ENCODE results near the gene HES2. TPM values are rescaled to one million over a fixed set of nuclear protein-coding genes. Genes with fewer than 3 reads are reported as not detected.

HES2 gene
- total and polyA plus RNA-seq, 9 of the 15 experiments (the other 6 are each of a cell fraction or from before 2014, with no cell fraction given) = 0.05 to 0.18 (median 0.07) TPM; not detected in 4

DNA sequence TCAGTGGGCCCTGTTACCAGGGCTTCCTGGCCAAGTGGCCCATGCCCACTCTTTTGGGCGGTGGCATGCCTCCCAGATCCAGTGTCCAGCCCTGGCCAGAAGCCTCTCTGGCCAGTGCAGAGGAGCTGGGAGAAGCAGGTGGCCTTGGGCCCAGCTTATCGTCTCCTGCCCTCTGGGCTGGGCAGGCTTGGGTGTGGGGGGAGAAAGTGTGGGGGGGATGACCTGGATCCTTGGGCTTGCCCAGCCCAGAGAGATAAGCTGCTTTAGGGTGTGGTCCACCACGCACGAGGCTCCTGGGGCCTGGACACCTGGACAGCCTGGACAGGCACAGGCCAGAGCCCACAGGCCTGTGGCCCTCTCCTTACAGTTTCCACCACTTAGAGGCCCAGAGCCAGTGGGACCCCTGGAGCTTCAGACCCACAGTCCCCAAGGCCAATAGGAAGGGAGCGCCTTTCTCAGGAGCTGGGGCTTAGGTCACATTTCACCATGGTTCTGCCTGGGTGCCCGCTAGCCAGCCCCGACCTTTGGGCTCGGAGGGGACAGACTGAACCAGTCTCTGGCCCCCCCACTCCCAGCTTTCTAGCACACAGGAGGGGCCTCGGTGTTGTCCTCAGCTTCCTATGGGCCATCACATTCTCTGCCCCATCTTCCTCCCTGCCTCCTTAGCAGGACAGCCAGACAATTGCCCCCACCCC, 6.7 kb upstream of the HES2 start (continued):
- TF ChIP-seq ZKSCAN8 (CRISPR knock-in tag; IDR thresholded peaks at IDR 0.05) (no peak), YY1 (IDR thresholded peaks at IDR 0.05; ENCODE audit: borderline replicate concordance in 1 of 3, control insufficient read depth in 1 of 3, extremely low read depth in 1 of 3, insufficient read depth in 3 of 3, insufficient read length in 1 of 3, insufficient replicate concordance in 2 of 3, low read depth in 1 of 3, low read length in 2 of 3) (no peak), HNRNPUL1 (IDR thresholded peaks at IDR 0.05; ENCODE audit: low read length) (no peak), BDP1 (IDR thresholded peaks at IDR 0.05; ENCODE audit: insufficient read depth, insufficient read length) (no peak), CBFA2T2 (conservative IDR thresholded peaks at IDR 0.05) (peak; percentile 92), BACH1 (tag; IDR thresholded peaks at IDR 0.05) (no peak), TRIM24 (IDR thresholded peaks at IDR 0.05) (peak; percentile 72 to 84; a peak in 3 of 4 replicates), ELF1 (tag; IDR thresholded peaks at IDR 0.05) (no peak), ZBTB9 (CRISPR knock-in tag; IDR thresholded peaks at IDR 0.05) (no peak), TFAM (CRISPR knock-in tag; conservative IDR thresholded peaks at IDR 0.05) (no peak), CBX3 (IDR thresholded peaks at IDR 0.05; ENCODE audit: borderline replicate concordance in 1 of 2, low read length in 2 of 2) (no peak), JUNB (CRISPR knock-in tag; conservative IDR thresholded peaks at IDR 0.05) (no peak), TCF7L2 (IDR thresholded peaks at IDR 0.05; ENCODE audit: low read depth, low read length) (no peak), CC2D1A (IDR thresholded peaks at IDR 0.05) (0 out of 2 replicates have a peak, but pooled peaks have one; percentile 16), TCF3 (CRISPR knock-in tag; IDR thresholded peaks at IDR 0.05) (peak; percentile 88), ZNF445 (CRISPR knock-in tag; IDR thresholded peaks at IDR 0.05; ENCODE audit: low read depth) (no peak), EP300 (IDR thresholded peaks at IDR 0.05; ENCODE audit: low read length) (peak; percentile 34; the same call in 1 of the 2 replicates), MAZ (CRISPR knock-in tag; conservative IDR thresholded peaks at IDR 0.05 in 1 of 2, IDR thresholded peaks at IDR 0.05 in 1 of 2) (0 out of 4 replicates have a peak, but pooled peaks of 1 of the 2 experiments have one; percentile 20), ZNF274 (IDR thresholded peaks at IDR 0.05; ENCODE audit: borderline replicate concordance, low read depth, low read length) (no peak), RCOR1 (IDR thresholded peaks at IDR 0.05; ENCODE audit: borderline replicate concordance in 1 of 2, low read depth in 2 of 2, low read length in 2 of 2) (no peak), PRMT5 (CRISPR knock-in tag; IDR thresholded peaks at IDR 0.05) (no peak), ZNF695 (CRISPR knock-in tag; IDR thresholded peaks at IDR 0.05) (no peak), ZFP36 (IDR thresholded peaks at IDR 0.05; ENCODE audit: low read depth, low read length, partially characterized antibody) (no peak), FOXK1 (CRISPR knock-in tag; IDR thresholded peaks at IDR 0.05; ENCODE audit: borderline replicate concordance) (no peak), ILF3 (IDR thresholded peaks at IDR 0.05; ENCODE audit: borderline replicate concordance) (no peak), CREBBP (IDR thresholded peaks at IDR 0.05; ENCODE audit: low read depth, low read length) (no peak), ZNF184 (CRISPR knock-in tag; IDR thresholded peaks at IDR 0.05) (no peak)
- TF ChIP-seq, protein P1, sequence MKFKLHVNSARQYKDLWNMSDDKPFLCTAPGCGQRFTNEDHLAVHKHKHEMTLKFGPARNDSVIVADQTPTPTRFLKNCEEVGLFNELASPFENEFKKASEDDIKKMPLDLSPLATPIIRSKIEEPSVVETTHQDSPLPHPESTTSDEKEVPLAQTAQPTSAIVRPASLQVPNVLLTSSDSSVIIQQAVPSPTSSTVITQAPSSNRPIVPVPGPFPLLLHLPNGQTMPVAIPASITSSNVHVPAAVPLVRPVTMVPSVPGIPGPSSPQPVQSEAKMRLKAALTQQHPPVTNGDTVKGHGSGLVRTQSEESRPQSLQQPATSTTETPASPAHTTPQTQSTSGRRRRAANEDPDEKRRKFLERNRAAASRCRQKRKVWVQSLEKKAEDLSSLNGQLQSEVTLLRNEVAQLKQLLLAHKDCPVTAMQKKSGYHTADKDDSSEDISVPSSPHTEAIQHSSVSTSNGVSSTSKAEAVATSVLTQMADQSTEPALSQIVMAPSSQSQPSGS (CRISPR knock-in tag; IDR thresholded peaks at IDR 0.05) = no peak

Data from K562 (cell line).